ENCODE data around the gene SLC10A3.
"Not testable (repeated sequence)": the region's sequence is repeated elsewhere in the genome, so short reads cannot be mapped to it uniquely, and the experiment has no call there.

Gene SLC10A3

DNA sequence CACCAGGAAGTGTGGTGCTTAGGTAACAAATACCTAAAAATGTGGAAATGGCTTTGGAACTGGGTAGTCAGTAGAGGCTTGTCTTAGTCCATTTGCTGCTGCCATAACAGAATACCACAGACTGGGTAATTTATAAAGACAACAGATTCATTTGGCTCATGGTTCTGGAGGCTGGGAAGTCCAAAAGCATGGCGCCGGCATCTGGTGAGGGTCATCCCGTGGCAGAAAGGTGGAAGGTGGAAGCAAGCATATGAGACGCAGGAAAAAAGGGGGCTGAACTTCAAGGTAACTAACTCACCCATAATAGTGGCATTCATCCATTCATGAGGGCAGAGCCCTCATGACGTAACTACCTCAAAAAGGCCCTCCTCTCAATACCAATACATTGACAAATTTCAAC, 19.0 kb upstream of the SLC10A3 start:
- H3K4me1 ChIP-seq (ENCODE audit: control insufficient read depth, insufficient read depth, low read length, poor library complexity, severe bottlenecking) = peaks cover 8% of the 10 kb centered on the region
- WGBS, 2 experiments (ENCODE audit: insufficient coverage in 2 of 2) = 100% methylated on average over 1 to 2 of the region's 5 CpGs
- no peak overlapping the region for H3K27ac ChIP-seq (ENCODE audit: low read depth, low read length, severe bottlenecking)
- peaks cover 15% of the 10 kb centered on the region for H3K36me3 ChIP-seq (ENCODE audit: control insufficient read depth, insufficient read depth, low read length)
- no peaks in the 10 kb centered on the region for H3K9me3 ChIP-seq (ENCODE audit: control insufficient read depth, low read length)
- H3K4me3 ChIP-seq (ENCODE audit: extremely low read depth, insufficient read depth, low read length, poor library complexity, severe bottlenecking) = no peak overlapping the region

DNA sequence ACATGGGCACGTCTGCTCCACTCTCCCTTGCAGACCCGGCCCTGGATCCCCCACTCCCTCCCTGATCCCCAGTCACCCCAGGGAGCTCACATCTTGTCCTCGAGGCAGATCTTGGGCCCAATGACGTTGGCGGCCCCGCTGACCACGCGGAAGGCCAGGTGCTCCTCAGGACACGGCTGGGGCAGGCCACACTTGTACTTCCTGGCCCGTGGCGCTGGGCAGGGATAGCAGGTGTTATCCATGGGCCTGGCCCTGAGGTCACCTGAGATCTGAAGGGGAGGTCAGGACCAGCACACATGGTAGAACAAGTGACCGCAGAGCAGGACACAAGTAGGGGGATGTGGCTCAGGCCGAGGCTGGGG, 17.9 kb upstream of the SLC10A3 start:
- Histone ChIP-seq H3K36me3 (ENCODE audit: control insufficient read depth, insufficient read depth, low read length) (peaks cover 15% of the 10 kb centered on the region), H3K4me3 (ENCODE audit: extremely low read depth, insufficient read depth, low read length, poor library complexity, severe bottlenecking) (no peak overlapping the region), H3K27ac (ENCODE audit: low read depth, low read length, severe bottlenecking) (no peak overlapping the region), H3K9me3 (ENCODE audit: control insufficient read depth, low read length) (no peaks in the 10 kb centered on the region), H3K4me1 (ENCODE audit: control insufficient read depth, insufficient read depth, low read length, poor library complexity, severe bottlenecking) (peaks cover 8% of the 10 kb centered on the region)
- WGBS, 2 experiments (ENCODE audit: insufficient coverage in 2 of 2) = 93 to 94% methylated on average over 6 to 10 of the region's 13 CpGs

DNA sequence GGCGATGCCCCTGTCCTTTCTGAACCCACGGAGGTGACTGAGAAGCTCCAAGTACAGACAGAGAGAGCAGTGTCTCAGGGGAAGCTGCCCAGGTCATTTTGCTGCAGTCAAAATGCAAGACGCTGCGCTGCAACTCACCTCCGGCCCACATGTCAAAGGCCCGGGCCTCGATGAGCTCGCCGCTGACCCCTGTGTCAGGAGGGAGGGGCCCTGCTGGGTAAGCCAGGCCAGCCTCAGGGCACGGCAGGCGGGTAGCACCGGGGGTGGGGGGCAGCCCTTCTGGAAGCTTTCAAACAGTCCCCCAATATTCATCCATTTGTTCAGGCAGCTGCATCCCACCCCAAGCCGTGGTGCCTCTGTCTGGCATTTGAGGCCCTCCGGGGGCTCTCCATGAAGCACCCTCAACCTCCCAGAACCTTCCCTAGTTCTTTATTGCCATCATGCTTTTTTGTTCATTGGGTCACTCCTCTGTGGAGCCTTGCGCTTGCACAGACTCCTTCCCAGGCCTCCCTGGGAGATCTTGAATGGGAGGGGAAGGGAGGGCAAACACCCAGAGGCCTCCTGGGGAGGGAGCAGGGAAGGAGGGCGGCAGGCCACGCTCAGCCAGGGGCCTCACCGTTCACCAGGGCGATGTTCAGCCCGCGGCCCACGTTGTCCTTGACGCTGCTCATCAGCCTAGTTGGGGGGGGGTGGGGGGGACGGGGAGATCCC, 17.4 kb upstream of the SLC10A3 start:
- Histone ChIP-seq H3K4me3 (ENCODE audit: extremely low read depth, insufficient read depth, low read length, poor library complexity, severe bottlenecking) (no peak overlapping the region), H3K27ac (ENCODE audit: low read depth, low read length, severe bottlenecking) (no peak overlapping the region), H3K36me3 (ENCODE audit: control insufficient read depth, insufficient read depth, low read length) (peaks cover 15% of the 10 kb centered on the region), H3K9me3 (ENCODE audit: control insufficient read depth, low read length) (no peaks in the 10 kb centered on the region), H3K4me1 (ENCODE audit: control insufficient read depth, insufficient read depth, low read length, poor library complexity, severe bottlenecking) (peaks cover 8% of the 10 kb centered on the region)
- 82 to 96% methylated on average over 4 to 7 of the region's 24 CpGs for WGBS, 2 experiments (ENCODE audit: insufficient coverage in 2 of 2)

DNA sequence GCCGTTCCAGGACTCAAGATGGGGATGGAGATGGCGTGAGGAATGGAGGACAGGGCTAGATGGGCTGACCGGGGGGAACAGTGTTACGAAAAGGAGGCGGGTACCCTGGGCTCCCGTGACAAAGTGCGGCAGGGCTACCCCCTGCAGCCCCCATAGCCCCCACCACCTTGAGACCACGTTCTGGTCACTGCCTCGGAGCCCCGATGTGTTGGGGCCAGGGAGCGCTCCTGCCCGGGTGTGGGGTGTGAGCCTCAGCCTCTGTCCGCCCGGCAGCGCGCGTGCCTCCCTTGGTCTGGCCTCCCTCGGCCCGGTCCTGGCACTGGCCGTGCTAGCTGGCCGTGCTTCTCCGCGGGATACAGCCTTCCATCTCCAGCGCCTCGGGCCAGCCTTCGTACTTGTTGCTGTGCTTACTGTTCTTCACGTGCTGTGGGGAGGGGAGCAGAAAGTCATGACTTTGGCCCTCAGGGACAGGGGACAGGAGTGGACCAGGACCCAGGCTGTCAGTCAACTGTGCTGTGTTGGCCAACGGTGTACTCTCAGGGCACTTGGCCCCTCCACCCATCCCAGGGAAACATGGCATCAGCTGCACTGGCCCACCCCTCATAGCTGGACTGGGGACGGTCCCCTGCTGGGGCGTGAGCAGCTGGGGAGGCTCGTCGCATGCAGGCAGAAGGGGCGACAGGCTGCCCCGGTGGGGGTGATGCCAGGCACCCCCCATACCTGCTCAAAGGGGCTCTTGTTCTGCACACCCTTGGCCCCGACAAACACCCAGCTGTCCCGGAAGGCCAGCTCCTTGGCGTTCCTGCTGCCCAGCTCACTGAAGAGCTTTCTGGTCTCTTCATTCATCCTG, 16.3 kb upstream of the SLC10A3 start:
- H3K4me3 ChIP-seq (ENCODE audit: extremely low read depth, insufficient read depth, low read length, poor library complexity, severe bottlenecking) = no peak overlapping the region
- 93 to 98% methylated on average over 6 to 25 of the region's 37 CpGs for WGBS, 2 experiments (ENCODE audit: insufficient coverage in 2 of 2)
- H3K27ac ChIP-seq (ENCODE audit: low read depth, low read length, severe bottlenecking) = peak overlapping the region; percentile 73
- peaks cover 15% of the 10 kb centered on the region for H3K36me3 ChIP-seq (ENCODE audit: control insufficient read depth, insufficient read depth, low read length)
- no peaks in the 10 kb centered on the region for H3K9me3 ChIP-seq (ENCODE audit: control insufficient read depth, low read length)
- H3K4me1 ChIP-seq (ENCODE audit: control insufficient read depth, insufficient read depth, low read length, poor library complexity, severe bottlenecking) = peaks cover 8% of the 10 kb centered on the region

DNA sequence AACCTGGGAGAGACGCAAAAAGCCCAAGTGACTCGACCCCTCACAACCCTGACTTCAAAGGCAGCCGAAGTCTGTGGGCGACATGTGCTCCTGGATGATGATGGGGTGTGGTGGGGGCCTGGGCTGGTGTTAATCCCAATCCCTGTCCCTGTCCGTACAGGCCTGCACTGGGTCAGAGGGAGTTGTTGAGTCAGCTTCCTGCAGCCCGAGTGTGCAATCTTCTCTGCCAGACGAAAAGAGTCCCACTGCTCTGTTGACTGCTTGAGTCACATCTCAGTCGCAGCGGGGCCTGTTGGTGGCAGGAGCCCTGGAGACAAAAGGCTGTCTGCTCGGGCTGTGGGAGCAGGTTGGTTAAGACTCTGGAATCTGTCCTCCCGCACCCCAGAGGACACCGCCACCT, 15.3 kb upstream of the SLC10A3 start:
- 60 to 75% methylated on average over 1 to 6 of the region's 12 CpGs for WGBS, 2 experiments (ENCODE audit: insufficient coverage in 2 of 2)
- Histone ChIP-seq H3K9me3 (ENCODE audit: control insufficient read depth, low read length) (no peaks in the 10 kb centered on the region), H3K4me3 (ENCODE audit: extremely low read depth, insufficient read depth, low read length, poor library complexity, severe bottlenecking) (no peak overlapping the region), H3K36me3 (ENCODE audit: control insufficient read depth, insufficient read depth, low read length) (peaks cover 15% of the 10 kb centered on the region), H3K4me1 (ENCODE audit: control insufficient read depth, insufficient read depth, low read length, poor library complexity, severe bottlenecking) (peaks cover 8% of the 10 kb centered on the region), H3K27ac (ENCODE audit: low read depth, low read length, severe bottlenecking) (peak overlapping the region; percentile 73)

DNA sequence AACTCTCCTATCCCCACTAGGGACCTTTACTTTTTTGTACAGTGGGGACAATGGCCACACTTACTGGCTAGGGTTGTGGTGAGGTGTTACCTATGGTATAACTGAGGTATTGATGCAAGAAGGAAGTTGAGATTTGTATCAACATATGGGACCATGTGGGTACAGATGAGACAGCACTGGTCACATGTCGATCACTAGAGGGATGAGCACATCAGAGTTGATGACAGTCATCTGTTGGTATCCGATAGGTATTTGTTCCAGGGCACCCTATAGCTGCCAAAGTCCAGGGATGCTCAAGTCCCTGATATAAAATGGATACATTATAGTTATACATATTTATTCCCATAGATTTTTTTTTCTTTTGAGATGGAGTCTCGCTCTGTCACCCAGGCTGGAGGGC, 12.6 kb upstream of the SLC10A3 start:
- 89 to 100% methylated on average over 1 of the region's 3 CpGs for WGBS, 2 experiments (ENCODE audit: insufficient coverage in 2 of 2)
- Histone ChIP-seq H3K36me3 (ENCODE audit: control insufficient read depth, insufficient read depth, low read length) (peaks cover 2% of the 10 kb centered on the region), H3K27ac (ENCODE audit: low read depth, low read length, severe bottlenecking) (no peak overlapping the region), H3K4me3 (ENCODE audit: extremely low read depth, insufficient read depth, low read length, poor library complexity, severe bottlenecking) (no peak overlapping the region), H3K9me3 (ENCODE audit: control insufficient read depth, low read length) (no peaks in the 10 kb centered on the region), H3K4me1 (ENCODE audit: control insufficient read depth, insufficient read depth, low read length, poor library complexity, severe bottlenecking) (peaks cover 8% of the 10 kb centered on the region)

DNA sequence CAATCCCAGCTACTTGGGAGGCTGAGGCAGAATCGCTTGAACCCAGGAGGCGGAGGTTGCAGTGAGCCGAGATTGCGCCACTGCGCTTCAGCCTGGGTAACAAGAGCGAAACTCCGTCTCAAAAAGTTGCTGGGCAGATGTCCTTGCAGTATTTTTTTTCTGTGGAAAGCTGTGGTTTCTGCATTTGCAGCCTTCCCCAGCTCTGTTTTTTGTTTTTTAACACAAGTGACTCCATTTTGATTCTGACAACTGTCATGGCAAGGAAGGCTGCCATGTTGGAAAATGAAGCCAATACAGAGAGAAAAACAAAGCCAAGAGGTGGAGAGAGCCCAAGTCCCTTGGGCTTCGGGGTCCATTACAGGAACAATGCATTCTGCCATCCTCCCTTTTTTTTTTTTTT, 11.7 kb upstream of the SLC10A3 start:
- Histone ChIP-seq H3K9me3 (ENCODE audit: control insufficient read depth, low read length) (no peaks in the 10 kb centered on the region), H3K4me1 (ENCODE audit: control insufficient read depth, insufficient read depth, low read length, poor library complexity, severe bottlenecking) (peaks cover 8% of the 10 kb centered on the region), H3K36me3 (ENCODE audit: control insufficient read depth, insufficient read depth, low read length) (no peaks in the 10 kb centered on the region), H3K27ac (ENCODE audit: low read depth, low read length, severe bottlenecking) (no peak overlapping the region), H3K4me3 (ENCODE audit: extremely low read depth, insufficient read depth, low read length, poor library complexity, severe bottlenecking) (no peak overlapping the region)
- WGBS, 2 experiments (ENCODE audit: insufficient coverage in 2 of 2) = 80 to 83% methylated on average over 5 to 6 of the region's 8 CpGs

DNA sequence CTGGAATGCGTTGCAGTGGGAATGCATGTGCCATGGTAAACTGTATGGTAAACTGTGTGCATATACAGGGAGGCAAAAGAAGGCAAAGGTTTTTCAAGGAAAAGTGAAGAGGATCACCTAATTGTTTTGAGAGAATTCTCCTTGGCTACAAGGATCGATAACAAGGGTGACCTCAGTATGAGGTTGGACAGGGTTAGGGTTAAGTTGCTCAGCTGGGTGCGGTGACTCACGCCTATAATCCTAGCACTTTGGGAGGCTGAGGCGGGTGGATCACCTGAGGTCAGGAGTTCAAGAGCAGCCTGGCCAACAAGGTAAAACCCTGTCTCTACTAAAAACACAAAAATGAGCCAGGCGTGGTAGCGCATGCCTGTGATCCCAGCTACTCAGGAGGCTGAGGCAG, 11.0 kb upstream of the SLC10A3 start:
- H3K9me3 ChIP-seq (ENCODE audit: control insufficient read depth, low read length); H3K36me3 ChIP-seq (ENCODE audit: control insufficient read depth, insufficient read depth, low read length); H3K4me1 ChIP-seq (ENCODE audit: control insufficient read depth, insufficient read depth, low read length, poor library complexity, severe bottlenecking); H3K27ac ChIP-seq (ENCODE audit: low read depth, low read length, severe bottlenecking); H3K4me3 ChIP-seq (ENCODE audit: extremely low read depth, insufficient read depth, low read length, poor library complexity, severe bottlenecking): not testable (repeated sequence)
- 98 to 100% methylated on average over 2 to 6 of the region's 7 CpGs for WGBS, 2 experiments (ENCODE audit: insufficient coverage in 2 of 2)

DNA sequence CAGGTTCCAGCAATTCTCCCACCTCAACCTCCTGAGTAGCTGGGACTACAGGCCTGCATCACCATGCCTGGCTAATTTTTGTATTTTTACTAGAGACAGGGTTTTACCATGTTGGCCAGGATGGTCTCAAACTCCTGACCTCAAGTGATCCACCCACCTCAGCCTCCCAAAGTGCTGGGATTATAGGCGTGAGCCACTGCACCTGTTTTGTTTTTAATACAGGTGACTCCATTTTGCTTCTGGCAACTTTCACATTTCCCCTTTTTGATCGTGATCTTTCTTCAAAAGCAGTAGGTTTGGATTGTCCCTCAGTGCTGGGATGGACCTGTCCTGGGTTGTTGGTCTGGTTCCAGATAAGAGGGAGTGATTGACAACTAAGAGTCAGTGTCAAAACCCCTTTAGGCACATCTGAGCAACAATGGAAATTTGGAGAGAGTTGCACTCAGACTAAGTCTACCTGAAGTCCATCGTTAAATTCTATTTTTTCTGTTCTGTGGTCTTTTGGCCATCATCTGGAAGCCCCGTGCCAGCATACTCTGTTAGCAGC, 6.2 kb upstream of the SLC10A3 start:
- H3K4me3 ChIP-seq (ENCODE audit: extremely low read depth, insufficient read depth, low read length, poor library complexity, severe bottlenecking); H3K4me1 ChIP-seq (ENCODE audit: control insufficient read depth, insufficient read depth, low read length, poor library complexity, severe bottlenecking): not testable (repeated sequence)
- no CpG with 5 or more reads among the region's 4 CpGs for WGBS, 2 experiments (ENCODE audit: insufficient coverage in 2 of 2)

DNA sequence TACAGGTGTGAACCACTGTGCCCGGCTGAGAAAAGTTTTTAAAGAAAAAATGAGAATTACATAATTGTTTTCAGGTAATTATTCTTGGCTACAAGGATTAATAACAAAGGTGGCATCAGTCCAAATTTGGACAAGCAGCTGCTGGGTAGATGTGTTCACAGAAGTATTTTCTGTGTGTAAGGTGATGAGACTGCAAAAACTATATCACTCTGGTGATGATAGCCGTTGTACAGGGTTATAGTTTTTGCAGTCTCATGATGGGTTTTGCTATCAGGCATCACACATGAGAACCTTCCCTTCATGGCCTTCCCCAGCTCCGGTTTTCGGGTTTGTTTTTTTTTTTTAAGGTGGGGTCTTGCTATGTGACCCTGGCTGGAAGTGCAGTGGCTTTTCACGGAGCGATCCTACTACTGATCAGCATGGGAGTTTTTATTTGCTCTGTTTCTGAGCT, 5.1 kb upstream of the SLC10A3 start:
- Histone ChIP-seq H3K9me3 (ENCODE audit: control insufficient read depth, low read length) (no peaks in the 10 kb centered on the region), H3K4me3 (ENCODE audit: extremely low read depth, insufficient read depth, low read length, poor library complexity, severe bottlenecking) (no peak overlapping the region), H3K36me3 (ENCODE audit: control insufficient read depth, insufficient read depth, low read length) (no peaks in the 10 kb centered on the region), H3K27ac (ENCODE audit: low read depth, low read length, severe bottlenecking) (no peak overlapping the region), H3K4me1 (ENCODE audit: control insufficient read depth, insufficient read depth, low read length, poor library complexity, severe bottlenecking) (no peaks in the 10 kb centered on the region)
- WGBS, 2 experiments (ENCODE audit: insufficient coverage in 2 of 2) = no CpG with 5 or more reads among the region's 6 CpGs

More for the DNA sequence above, 6.2 kb upstream of the SLC10A3 start:
- H3K36me3 ChIP-seq (ENCODE audit: control insufficient read depth, insufficient read depth, low read length); H3K9me3 ChIP-seq (ENCODE audit: control insufficient read depth, low read length); H3K27ac ChIP-seq (ENCODE audit: low read depth, low read length, severe bottlenecking): not testable (repeated sequence)

All from mesodermal cell (in vitro differentiated cells).